ENCODE data around the gene CTNNA1. TPM values are rescaled to one million over a fixed set of nuclear protein-coding genes. Genes with fewer than 3 reads are reported as not detected.
"Not testable (repeated sequence)": the region's sequence is repeated elsewhere in the genome, so short reads cannot be mapped to it uniquely, and the experiment has no call there.

CTNNA1 gene
- total RNA-seq, 3 donors from 2014 or later (not counting 1 experiment from before 2014, with no cell fraction given), result 34.4 to 53.0 (median 49.8) TPM

DNA sequence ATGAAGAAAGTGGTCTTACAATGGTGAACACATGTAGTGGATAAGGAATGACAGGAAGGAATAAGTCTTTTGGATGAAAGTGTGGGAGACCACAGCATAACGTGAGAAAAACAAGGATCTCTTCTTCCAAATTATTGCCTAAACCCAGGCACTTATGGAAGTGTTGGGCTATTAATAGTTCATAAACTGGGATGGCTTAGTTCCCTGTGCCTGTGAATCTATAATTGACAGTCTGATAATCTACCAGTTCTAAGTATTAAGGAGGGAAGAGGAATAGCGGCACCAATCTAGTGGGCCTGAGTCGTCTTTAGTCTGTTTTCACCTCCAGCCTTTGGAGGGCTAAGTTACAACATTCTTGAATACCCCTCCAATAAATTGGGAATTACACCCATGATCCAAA is 161.1 kb downstream of the CTNNA1 start:
- H3K4me3 Mint-ChIP-seq, result no peak overlapping the region
- no peaks in the 10 kb centered on the region for H3K9me3 ChIP-seq (ENCODE audit: control insufficient read depth, insufficient read depth, low read length)
- no peaks in the 10 kb centered on the region for H3K27me3 ChIP-seq (ENCODE audit: control insufficient read depth, insufficient read depth, low read length)
- no peak for DNase-seq
- peaks cover 4 to 6% of the 10 kb centered on the region in 2 donors for H3K4me1 Mint-ChIP-seq
- no peak overlapping the region for H3K27ac ChIP-seq (ENCODE audit: low read length)
- ATAC-seq, result no peak
- intact Hi-C loops (cut with micrococcal nuclease), result no loop called here
- 94% methylated on average over 3 of the region's 3 CpGs for WGBS (ENCODE audit: insufficient coverage)
- peaks cover 6% of the 10 kb centered on the region for H3K36me3 Mint-ChIP-seq
- H3K36me3 ChIP-seq (ENCODE audit: control insufficient read depth, insufficient read depth, low read length), result no peaks in the 10 kb centered on the region
- TF ChIP-seq, protein P1, sequence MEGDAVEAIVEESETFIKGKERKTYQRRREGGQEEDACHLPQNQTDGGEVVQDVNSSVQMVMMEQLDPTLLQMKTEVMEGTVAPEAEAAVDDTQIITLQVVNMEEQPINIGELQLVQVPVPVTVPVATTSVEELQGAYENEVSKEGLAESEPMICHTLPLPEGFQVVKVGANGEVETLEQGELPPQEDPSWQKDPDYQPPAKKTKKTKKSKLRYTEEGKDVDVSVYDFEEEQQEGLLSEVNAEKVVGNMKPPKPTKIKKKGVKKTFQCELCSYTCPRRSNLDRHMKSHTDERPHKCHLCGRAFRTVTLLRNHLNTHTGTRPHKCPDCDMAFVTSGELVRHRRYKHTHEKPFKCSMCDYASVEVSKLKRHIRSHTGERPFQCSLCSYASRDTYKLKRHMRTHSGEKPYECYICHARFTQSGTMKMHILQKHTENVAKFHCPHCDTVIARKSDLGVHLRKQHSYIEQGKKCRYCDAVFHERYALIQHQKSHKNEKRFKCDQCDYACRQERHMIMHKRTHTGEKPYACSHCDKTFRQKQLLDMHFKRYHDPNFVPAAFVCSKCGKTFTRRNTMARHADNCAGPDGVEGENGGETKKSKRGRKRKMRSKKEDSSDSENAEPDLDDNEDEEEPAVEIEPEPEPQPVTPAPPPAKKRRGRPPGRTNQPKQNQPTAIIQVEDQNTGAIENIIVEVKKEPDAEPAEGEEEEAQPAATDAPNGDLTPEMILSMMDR (IDR thresholded peaks at IDR 0.05), result no peak
- H3K4me3 ChIP-seq (ENCODE audit: low read length), result no peak overlapping the region
- no peak overlapping the region for H3K27ac Mint-ChIP-seq
- H3K9me3 Mint-ChIP-seq, result peaks cover 0 to 3% of the 10 kb centered on the region in 2 donors
- no peaks in the 10 kb centered on the region for H3K4me1 ChIP-seq (ENCODE audit: control insufficient read depth, insufficient read depth, low read length)
- H3K27me3 Mint-ChIP-seq (ENCODE audit: low read depth in 2 of 2), result peaks cover 0 to 2% of the 10 kb centered on the region in 2 donors

GRCh38 chr5:138918686-138919085 is 165.5 kb downstream of the CTNNA1 start:
- DNase-seq (no peak), ATAC-seq (no peak)
- Mint-ChIP-seq H3K27ac (no peak overlapping the region), H3K4me3 (no peak overlapping the region), H3K27me3 (ENCODE audit: low read depth in 2 of 2) (no peaks in the 10 kb centered on the region), H3K4me1 (no peaks in the 10 kb centered on the region), H3K36me3 (no peaks in the 10 kb centered on the region), H3K9me3 (no peaks in the 10 kb centered on the region)
- Histone ChIP-seq H3K27me3 (ENCODE audit: control insufficient read depth, insufficient read depth, low read length) (no peaks in the 10 kb centered on the region), H3K4me3 (ENCODE audit: low read length) (no peak overlapping the region), H3K36me3 (ENCODE audit: control insufficient read depth, insufficient read depth, low read length) (no peaks in the 10 kb centered on the region), H3K4me1 (ENCODE audit: control insufficient read depth, insufficient read depth, low read length) (no peaks in the 10 kb centered on the region), H3K27ac (ENCODE audit: low read length) (no peak overlapping the region), H3K9me3 (ENCODE audit: control insufficient read depth, insufficient read depth, low read length) (no peaks in the 10 kb centered on the region)
- 67% methylated on average over 4 of the region's 4 CpGs for WGBS (ENCODE audit: insufficient coverage)
- TF ChIP-seq, protein P1 (IDR thresholded peaks at IDR 0.05), result no peak
- intact Hi-C loops (cut with micrococcal nuclease), result no loop called here

- no peaks in the 10 kb centered on the region for H3K27me3 Mint-ChIP-seq (ENCODE audit: low read depth in 2 of 2)
- no peaks in the 10 kb centered on the region for H3K9me3 Mint-ChIP-seq
- Histone ChIP-seq H3K9me3 (ENCODE audit: control insufficient read depth, insufficient read depth, low read length) (no peaks in the 10 kb centered on the region), H3K36me3 (ENCODE audit: control insufficient read depth, insufficient read depth, low read length) (no peaks in the 10 kb centered on the region), H3K4me1 (ENCODE audit: control insufficient read depth, insufficient read depth, low read length) (no peaks in the 10 kb centered on the region), H3K27me3 (ENCODE audit: control insufficient read depth, insufficient read depth, low read length) (no peaks in the 10 kb centered on the region), H3K27ac (ENCODE audit: low read length) (no peak overlapping the region), H3K4me3 (ENCODE audit: low read length) (no peak overlapping the region)
- WGBS (ENCODE audit: insufficient coverage), result 97% methylated on average over 8 of the region's 8 CpGs
- no peaks in the 10 kb centered on the region for H3K4me1 Mint-ChIP-seq
- intact Hi-C loops (cut with micrococcal nuclease), result no loop called here
- DNase-seq (no peak), ATAC-seq (no peak)
- no peak overlapping the region for H3K4me3 Mint-ChIP-seq
- TF ChIP-seq, protein P1 (IDR thresholded peaks at IDR 0.05), result no peak
- no peak overlapping the region for H3K27ac Mint-ChIP-seq
- no peaks in the 10 kb centered on the region for H3K36me3 Mint-ChIP-seq
These were observed 167.0 kb downstream of the CTNNA1 start for GRCh38 chr5:138920181-138920580.

DNA sequence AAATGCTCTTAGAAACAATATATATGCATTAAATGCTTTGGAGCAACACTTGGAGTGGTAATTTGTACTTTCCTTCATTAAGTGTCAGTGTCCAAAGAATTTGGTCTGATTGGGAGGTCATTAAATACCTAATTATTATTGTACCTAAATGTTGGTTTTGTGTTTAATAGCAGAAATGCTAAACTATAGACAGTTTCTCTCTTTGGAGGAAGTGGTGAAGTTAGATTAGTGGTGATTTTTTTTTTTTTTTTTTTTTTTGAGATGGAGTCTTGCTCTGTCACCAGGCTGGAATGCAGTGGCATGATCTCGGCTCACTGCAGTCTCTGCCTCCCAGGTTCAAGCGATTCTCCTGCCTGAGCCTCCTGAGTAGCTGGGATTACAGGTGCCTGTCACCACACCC is 168.1 kb downstream of the CTNNA1 start:
- intact Hi-C loops (cut with micrococcal nuclease); H3K27ac Mint-ChIP-seq; H3K4me1 ChIP-seq (ENCODE audit: control insufficient read depth, insufficient read depth, low read length); H3K9me3 Mint-ChIP-seq; H3K4me3 Mint-ChIP-seq; H3K36me3 Mint-ChIP-seq; H3K27me3 Mint-ChIP-seq (ENCODE audit: low read depth in 2 of 2); H3K27me3 ChIP-seq (ENCODE audit: control insufficient read depth, insufficient read depth, low read length); H3K27ac ChIP-seq (ENCODE audit: low read length); DNase-seq; H3K4me1 Mint-ChIP-seq; H3K36me3 ChIP-seq (ENCODE audit: control insufficient read depth, insufficient read depth, low read length); H3K4me3 ChIP-seq (ENCODE audit: low read length); H3K9me3 ChIP-seq (ENCODE audit: control insufficient read depth, insufficient read depth, low read length); ATAC-seq: not testable (repeated sequence)
- 88% methylated on average over 2 of the region's 2 CpGs for WGBS (ENCODE audit: insufficient coverage)

All from natural killer cell (primary cell).